ENCODE data around the gene RHD.

DNA sequence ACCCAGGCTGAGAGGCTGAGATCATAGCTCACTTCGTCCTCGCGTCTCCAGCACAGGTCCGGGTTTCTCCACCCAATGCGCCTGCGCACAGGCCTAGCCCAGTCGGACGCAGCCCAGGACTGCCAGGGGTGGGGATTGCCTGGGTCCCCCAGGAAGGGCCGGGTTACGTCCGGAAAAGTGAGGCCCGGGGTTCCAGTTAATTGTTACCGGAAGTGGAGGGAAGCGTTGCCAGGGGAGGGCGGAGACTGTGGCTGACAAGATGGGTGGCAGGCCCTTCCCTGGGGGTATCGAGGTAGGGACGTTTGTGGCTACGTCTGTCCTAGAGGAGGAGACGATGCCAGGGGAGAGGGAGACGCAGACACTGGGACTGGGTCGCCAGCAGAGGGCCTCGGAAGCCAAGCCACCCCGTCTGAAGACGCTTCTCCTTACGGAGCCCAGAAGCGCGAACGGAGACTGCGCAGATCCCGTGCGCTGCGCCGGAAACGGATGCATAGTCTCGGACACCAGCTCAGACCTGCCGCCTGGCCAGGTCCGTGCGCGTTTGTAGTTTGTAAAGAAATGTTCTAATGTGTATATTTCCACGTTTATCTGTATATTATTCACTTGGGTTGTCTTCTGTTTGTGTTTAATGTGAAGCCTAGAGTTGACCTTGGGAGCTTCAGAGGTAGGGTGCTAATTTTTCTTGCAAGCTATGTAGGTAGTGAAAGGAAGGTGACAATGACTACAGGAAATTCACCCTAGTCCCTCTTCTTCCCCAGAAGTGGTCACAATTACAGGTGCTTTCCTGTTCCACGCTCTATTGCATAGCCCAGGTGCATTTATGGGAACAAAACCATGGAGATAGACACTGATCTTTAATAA lies 32.4 kb upstream of the RHD start:
- peak; percentile 76 for TF ChIP-seq POLR2AphosphoS5 (IDR thresholded peaks at IDR 0.05; ENCODE audit: low read depth)
- no peak for TF ChIP-seq EZH2 (IDR thresholded peaks at IDR 0.05; ENCODE audit: low read depth, unreplicated experiment)
- TF ChIP-seq, protein P1, sequence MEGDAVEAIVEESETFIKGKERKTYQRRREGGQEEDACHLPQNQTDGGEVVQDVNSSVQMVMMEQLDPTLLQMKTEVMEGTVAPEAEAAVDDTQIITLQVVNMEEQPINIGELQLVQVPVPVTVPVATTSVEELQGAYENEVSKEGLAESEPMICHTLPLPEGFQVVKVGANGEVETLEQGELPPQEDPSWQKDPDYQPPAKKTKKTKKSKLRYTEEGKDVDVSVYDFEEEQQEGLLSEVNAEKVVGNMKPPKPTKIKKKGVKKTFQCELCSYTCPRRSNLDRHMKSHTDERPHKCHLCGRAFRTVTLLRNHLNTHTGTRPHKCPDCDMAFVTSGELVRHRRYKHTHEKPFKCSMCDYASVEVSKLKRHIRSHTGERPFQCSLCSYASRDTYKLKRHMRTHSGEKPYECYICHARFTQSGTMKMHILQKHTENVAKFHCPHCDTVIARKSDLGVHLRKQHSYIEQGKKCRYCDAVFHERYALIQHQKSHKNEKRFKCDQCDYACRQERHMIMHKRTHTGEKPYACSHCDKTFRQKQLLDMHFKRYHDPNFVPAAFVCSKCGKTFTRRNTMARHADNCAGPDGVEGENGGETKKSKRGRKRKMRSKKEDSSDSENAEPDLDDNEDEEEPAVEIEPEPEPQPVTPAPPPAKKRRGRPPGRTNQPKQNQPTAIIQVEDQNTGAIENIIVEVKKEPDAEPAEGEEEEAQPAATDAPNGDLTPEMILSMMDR (conservative IDR thresholded peaks at IDR 0.05; ENCODE audit: low read depth in 2 of 2): peak; percentile 38 to 69
- no peak for TF ChIP-seq EZH2phosphoT487 (IDR thresholded peaks at IDR 0.05; ENCODE audit: unreplicated experiment)
- TF ChIP-seq, protein P2, sequence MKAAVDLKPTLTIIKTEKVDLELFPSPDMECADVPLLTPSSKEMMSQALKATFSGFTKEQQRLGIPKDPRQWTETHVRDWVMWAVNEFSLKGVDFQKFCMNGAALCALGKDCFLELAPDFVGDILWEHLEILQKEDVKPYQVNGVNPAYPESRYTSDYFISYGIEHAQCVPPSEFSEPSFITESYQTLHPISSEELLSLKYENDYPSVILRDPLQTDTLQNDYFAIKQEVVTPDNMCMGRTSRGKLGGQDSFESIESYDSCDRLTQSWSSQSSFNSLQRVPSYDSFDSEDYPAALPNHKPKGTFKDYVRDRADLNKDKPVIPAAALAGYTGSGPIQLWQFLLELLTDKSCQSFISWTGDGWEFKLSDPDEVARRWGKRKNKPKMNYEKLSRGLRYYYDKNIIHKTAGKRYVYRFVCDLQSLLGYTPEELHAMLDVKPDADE (IDR thresholded peaks at IDR 0.05): peak; percentile 74
- TF ChIP-seq NANOG (IDR thresholded peaks at IDR 0.05; ENCODE audit: borderline replicate concordance): no peak
- TF ChIP-seq, protein P3, sequence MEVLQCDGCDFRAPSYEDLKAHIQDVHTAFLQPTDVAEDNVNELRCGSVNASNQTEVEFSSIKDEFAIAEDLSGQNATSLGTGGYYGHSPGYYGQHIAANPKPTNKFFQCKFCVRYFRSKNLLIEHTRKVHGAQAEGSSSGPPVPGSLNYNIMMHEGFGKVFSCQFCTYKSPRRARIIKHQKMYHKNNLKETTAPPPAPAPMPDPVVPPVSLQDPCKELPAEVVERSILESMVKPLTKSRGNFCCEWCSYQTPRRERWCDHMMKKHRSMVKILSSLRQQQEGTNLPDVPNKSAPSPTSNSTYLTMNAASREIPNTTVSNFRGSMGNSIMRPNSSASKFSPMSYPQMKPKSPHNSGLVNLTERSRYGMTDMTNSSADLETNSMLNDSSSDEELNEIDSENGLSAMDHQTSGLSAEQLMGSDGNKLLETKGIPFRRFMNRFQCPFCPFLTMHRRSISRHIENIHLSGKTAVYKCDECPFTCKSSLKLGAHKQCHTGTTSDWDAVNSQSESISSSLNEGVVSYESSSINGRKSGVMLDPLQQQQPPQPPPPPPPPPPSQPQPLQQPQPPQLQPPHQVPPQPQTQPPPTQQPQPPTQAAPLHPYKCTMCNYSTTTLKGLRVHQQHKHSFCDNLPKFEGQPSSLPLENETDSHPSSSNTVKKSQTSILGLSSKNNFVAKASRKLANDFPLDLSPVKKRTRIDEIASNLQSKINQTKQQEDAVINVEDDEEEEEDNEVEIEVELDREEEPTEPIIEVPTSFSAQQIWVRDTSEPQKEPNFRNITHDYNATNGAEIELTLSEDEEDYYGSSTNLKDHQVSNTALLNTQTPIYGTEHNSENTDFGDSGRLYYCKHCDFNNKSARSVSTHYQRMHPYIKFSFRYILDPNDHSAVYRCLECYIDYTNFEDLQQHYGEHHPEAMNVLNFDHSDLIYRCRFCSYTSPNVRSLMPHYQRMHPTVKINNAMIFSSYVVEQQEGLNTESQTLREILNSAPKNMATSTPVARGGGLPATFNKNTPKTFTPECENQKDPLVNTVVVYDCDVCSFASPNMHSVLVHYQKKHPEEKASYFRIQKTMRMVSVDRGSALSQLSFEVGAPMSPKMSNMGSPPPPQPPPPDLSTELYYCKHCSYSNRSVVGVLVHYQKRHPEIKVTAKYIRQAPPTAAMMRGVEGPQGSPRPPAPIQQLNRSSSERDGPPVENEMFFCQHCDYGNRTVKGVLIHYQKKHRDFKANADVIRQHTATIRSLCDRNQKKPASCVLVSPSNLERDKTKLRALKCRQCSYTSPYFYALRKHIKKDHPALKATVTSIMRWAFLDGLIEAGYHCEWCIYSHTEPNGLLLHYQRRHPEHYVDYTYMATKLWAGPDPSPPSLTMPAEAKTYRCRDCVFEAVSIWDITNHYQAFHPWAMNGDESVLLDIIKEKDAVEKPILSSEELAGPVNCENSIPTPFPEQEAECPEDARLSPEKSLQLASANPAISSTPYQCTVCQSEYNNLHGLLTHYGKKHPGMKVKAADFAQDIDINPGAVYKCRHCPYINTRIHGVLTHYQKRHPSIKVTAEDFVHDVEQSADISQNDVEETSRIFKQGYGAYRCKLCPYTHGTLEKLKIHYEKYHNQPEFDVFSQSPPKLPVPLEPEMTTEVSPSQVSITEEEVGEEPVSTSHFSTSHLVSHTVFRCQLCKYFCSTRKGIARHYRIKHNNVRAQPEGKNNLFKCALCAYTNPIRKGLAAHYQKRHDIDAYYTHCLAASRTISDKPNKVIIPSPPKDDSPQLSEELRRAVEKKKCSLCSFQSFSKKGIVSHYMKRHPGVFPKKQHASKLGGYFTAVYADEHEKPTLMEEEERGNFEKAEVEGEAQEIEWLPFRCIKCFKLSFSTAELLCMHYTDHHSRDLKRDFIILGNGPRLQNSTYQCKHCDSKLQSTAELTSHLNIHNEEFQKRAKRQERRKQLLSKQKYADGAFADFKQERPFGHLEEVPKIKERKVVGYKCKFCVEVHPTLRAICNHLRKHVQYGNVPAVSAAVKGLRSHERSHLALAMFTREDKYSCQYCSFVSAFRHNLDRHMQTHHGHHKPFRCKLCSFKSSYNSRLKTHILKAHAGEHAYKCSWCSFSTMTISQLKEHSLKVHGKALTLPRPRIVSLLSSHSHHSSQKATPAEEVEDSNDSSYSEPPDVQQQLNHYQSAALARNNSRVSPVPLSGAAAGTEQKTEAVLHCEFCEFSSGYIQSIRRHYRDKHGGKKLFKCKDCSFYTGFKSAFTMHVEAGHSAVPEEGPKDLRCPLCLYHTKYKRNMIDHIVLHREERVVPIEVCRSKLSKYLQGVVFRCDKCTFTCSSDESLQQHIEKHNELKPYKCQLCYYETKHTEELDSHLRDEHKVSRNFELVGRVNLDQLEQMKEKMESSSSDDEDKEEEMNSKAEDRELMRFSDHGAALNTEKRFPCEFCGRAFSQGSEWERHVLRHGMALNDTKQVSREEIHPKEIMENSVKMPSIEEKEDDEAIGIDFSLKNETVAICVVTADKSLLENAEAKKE (CRISPR knock-in tag; IDR thresholded peaks at IDR 0.05): no peak
- TF ChIP-seq, protein P4, sequence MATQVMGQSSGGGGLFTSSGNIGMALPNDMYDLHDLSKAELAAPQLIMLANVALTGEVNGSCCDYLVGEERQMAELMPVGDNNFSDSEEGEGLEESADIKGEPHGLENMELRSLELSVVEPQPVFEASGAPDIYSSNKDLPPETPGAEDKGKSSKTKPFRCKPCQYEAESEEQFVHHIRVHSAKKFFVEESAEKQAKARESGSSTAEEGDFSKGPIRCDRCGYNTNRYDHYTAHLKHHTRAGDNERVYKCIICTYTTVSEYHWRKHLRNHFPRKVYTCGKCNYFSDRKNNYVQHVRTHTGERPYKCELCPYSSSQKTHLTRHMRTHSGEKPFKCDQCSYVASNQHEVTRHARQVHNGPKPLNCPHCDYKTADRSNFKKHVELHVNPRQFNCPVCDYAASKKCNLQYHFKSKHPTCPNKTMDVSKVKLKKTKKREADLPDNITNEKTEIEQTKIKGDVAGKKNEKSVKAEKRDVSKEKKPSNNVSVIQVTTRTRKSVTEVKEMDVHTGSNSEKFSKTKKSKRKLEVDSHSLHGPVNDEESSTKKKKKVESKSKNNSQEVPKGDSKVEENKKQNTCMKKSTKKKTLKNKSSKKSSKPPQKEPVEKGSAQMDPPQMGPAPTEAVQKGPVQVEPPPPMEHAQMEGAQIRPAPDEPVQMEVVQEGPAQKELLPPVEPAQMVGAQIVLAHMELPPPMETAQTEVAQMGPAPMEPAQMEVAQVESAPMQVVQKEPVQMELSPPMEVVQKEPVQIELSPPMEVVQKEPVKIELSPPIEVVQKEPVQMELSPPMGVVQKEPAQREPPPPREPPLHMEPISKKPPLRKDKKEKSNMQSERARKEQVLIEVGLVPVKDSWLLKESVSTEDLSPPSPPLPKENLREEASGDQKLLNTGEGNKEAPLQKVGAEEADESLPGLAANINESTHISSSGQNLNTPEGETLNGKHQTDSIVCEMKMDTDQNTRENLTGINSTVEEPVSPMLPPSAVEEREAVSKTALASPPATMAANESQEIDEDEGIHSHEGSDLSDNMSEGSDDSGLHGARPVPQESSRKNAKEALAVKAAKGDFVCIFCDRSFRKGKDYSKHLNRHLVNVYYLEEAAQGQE (IDR thresholded peaks at IDR 0.05; ENCODE audit: unreplicated experiment): no peak

All from GM23338 (cell line).